K562 (cell line): Measurements from ENCODE around the gene TRABD. TPM values are rescaled to one million over a fixed set of nuclear protein-coding genes. Genes with fewer than 3 reads are reported as not detected.

Experiments
- E2F1 ChIP-seq: sonication (generic); formaldehyde crosslinking; IDR thresholded peaks from 2 replicates; pipeline ENCODE4 v1.8.1; 2023; ENCODE audit warnings: mild to moderate bottlenecking, missing genetic modification reagents, moderate library complexity
- GABPB1 ChIP-seq: sonication (generic); formaldehyde crosslinking; IDR thresholded peaks from 2 replicates; pipeline ENCODE4 v1.8.0; 2022; ENCODE audit warnings: mild to moderate bottlenecking, missing genetic modification reagents
- GTF2B ChIP-seq: IDR thresholded peaks from 2 replicates; pipeline ENCODE4 v1.6.1; 2011; ENCODE audit not compliant: insufficient read length; ENCODE audit errors: extremely low read depth
- HMGN3 ChIP-seq: IDR thresholded peaks from 2 replicates; pipeline ENCODE4 v1.6.1; 2011; ENCODE audit warnings: borderline replicate concordance, low read depth, mild to moderate bottlenecking, mixed read lengths, low read length; ENCODE audit not compliant: insufficient read length; ENCODE audit errors: extremely low read depth
- PCBP1 ChIP-seq: fragments of 200-400 bp; formaldehyde crosslinking; IDR thresholded peaks from 2 replicates; pipeline ENCODE4 v1.6.1; 2018; ENCODE audit warnings: mild to moderate bottlenecking, low read depth, low read length; ENCODE audit not compliant: poor library complexity, severe bottlenecking
- PKNOX1 ChIP-seq: fragments of 450-650 bp; IDR thresholded peaks from 2 replicates; pipeline ENCODE4 v1.6.1; 2016
- RB1 ChIP-seq: fragments of 450-650 bp; IDR thresholded peaks from 2 replicates; pipeline ENCODE4 v1.6.1; 2017; ENCODE audit warnings: low read depth, mild to moderate bottlenecking
- REST ChIP-seq, 2 experiments: fragments of 450-650 bp; formaldehyde crosslinking in 1 of 2; IDR thresholded peaks; 2 replicates each; pipeline versions ENCODE4 v1.4.0 to v1.6.1; 2014 to 2020; ENCODE audit warnings: mild to moderate bottlenecking in 2 of 2, borderline replicate concordance in 1 of 2, low read depth in 1 of 2
- SMAD1 ChIP-seq: fragments of 150-350 bp; IDR thresholded peaks from 2 replicates; pipeline ENCODE4 v1.6.1; 2014; ENCODE audit warnings: low read length, low read depth; ENCODE audit not compliant: partially characterized antibody
- SMARCE1 ChIP-seq: fragments of 450-650 bp; IDR thresholded peaks from 2 replicates; pipeline ENCODE4 v1.7.1; 2016; ENCODE audit warnings: mild to moderate bottlenecking
- SMC3 ChIP-seq: conservative IDR thresholded peaks from 2 replicates; pipeline ENCODE4 v1.6.1; 2011; ENCODE audit warnings: low read depth, low read length, improper control_type of control experiment; ENCODE audit not compliant: insufficient read depth
- XRCC5 ChIP-seq: fragments of 200-400 bp; formaldehyde crosslinking; IDR thresholded peaks from 2 replicates; pipeline ENCODE4 v1.6.1; 2017; ENCODE audit warnings: low read depth, mild to moderate bottlenecking, low read length
- ZBTB2 ChIP-seq: fragments of 450-650 bp; IDR thresholded peaks from 2 replicates; pipeline ENCODE4 v1.6.1; 2016; ENCODE audit warnings: antibody characterized with exemption
- polyA plus RNA-seq, 8 experiments: library from polyadenylated mRNA; depleted of rRNA in 4 of 8; stranded (reverse) in 5 of 8; unstranded in 3 of 8; fragments of >200 nt; fragmentation: Nextera tagmentation in 2 of 8; fragmentation: Illumina TruSeq in 1 of 8; extraction: Ambion mirVana in 2 of 8; extraction: Trizol in 1 of 8; gene quantifications; 2 replicates each; pipeline versions ENCODE4 v1.2.1 to v1.2.3, GENCODE V29; 2011 to 2014; ENCODE audit warnings: inconsistent platforms in 1 of 8, missing spikeins in 1 of 8
- total RNA-seq, 7 experiments: library from RNA; depleted of rRNA in 6 of 7; stranded (reverse); fragments of >200 nt in 6 of 7; fragmentation: Illumina TruSeq in 2 of 7; extraction: Trizol in 2 of 7; gene quantifications; 2 replicates each; pipeline versions ENCODE4 v1.2.1 to v1.2.3, GENCODE V29; 2011 to 2021; ENCODE audit warnings: low replicate concordance in 1 of 7

TRABD gene
- total and polyA plus RNA-seq, 9 of the 15 experiments (the other 6 are each of a cell fraction or from before 2014, with no cell fraction given) = 0.08 to 62.9 (median 14.0) TPM

- TF ChIP-seq REST (IDR thresholded peaks at IDR 0.05; ENCODE audit: borderline replicate concordance) (peak; percentile 61; the same call in 1 of the 2 replicates), REST (CRISPR knock-in tag; IDR thresholded peaks at IDR 0.05; ENCODE audit: low read depth) (no peak), ZBTB2 (no peak), SMC3 (peak; percentile 48; the same call in 1 of the 2 replicates), PCBP1 (no peak), PKNOX1 (0 out of 2 replicates have a peak, but pooled peaks have one; percentile 31), GTF2B (no peak), SMARCE1 (no peak), GABPB1 (CRISPR knock-in tag) (no peak), HMGN3 (no peak), XRCC5 (no peak), E2F1 (no peak), RB1 (0 out of 2 replicates have a peak, but pooled peaks have one; percentile 29), SMAD1 (no peak)
Measured at GRCh38 chr22:50209893-50210292, 24.2 kb downstream of the TRABD start (continued).
